Prostate gland (tissue), 2 donors: ENCODE measurements around the gene FAAP20. TPM values are rescaled to one million over a fixed set of nuclear protein-coding genes. Genes with fewer than 3 reads are reported as not detected.
"Not testable (repeated sequence)": the region's sequence is repeated elsewhere in the genome, so short reads cannot be mapped to it uniquely, and the experiment has no call there.

Experiments used
- DNase-seq: peaks from one replicate; pipeline ENCODE4 v3.0.0-alpha.2; 2019; ENCODE audit warnings: low spot score
- H3K27ac ChIP-seq, 2 donors: fragments of 200-600 bp; sonication (generic); 2 replicates each; pipeline ENCODE4 v1.5.1; 2017 to 2019
- H3K27me3 ChIP-seq: fragments of 200-600 bp; sonication (generic); replicated peaks from 2 replicates; pipeline ENCODE4 v1.5.1; 2019; ENCODE audit not compliant: insufficient read depth
- H3K36me3 ChIP-seq, 2 donors: fragments of 200-600 bp; sonication (generic); 1 replicate in 1 of 2; 2 replicates in 1 of 2; pipeline versions ENCODE4 v1.5.1 to v1.8.1; 2017 to 2019
- H3K4me1 ChIP-seq: fragments of 200-600 bp; sonication (generic); replicated peaks from 2 replicates; pipeline ENCODE4 v1.5.1; 2019
- H3K4me3 ChIP-seq, 2 donors: fragments of 200-600 bp; sonication (generic); 2 replicates each; pipeline ENCODE4 v1.5.1; 2017 to 2019
- H3K9me3 ChIP-seq: fragments of 200-600 bp; sonication (generic); 2 replicates; pipeline ENCODE4 v1.5.1; 2017
- POLR2A ChIP-seq: fragments of 450-650 bp; IDR thresholded peaks from one replicate; pipeline ENCODE4 v1.6.1; 2016; ENCODE audit warnings: antibody characterized with exemption, mild to moderate bottlenecking
- POLR2AphosphoS5 ChIP-seq: sonication (generic); formaldehyde crosslinking; IDR thresholded peaks from one replicate; pipeline ENCODE4 v1.6.1; 2017; ENCODE audit warnings: antibody characterized with exemption
- WGBS: methylation state at CpG from one replicate; pipeline ENCODE4 v1.1.5; 2018; 5-methylcytosine and 5-hydroxymethylcytosine counted together
- intact Hi-C: fragments of 100-400 bp; cut with DNase I; formaldehyde crosslinking; loops from one replicate; pipeline ENCODE4 v1.14.2; 2022
- total RNA-seq, 2 donors: library from RNA; depleted of rRNA; stranded (reverse); fragments of >200 nt; gene quantifications; one replicate each; pipeline ENCODE4 v1.1.0, GENCODE V29; 2016
- TF ChIP-seq, protein P1 (sequence below), 4 experiments: fragments of 200-600 bp in 2 of 4; fragments of 450-650 bp in 2 of 4; sonication (generic) in 2 of 4; IDR thresholded peaks; 1 replicate in 3 of 4; 2 replicates in 1 of 4; pipeline ENCODE4 v1.5.1; 2016 to 2019; ENCODE audit warnings: antibody characterized with exemption in 4 of 4, mild to moderate bottlenecking in 2 of 4, moderate library complexity in 2 of 4

The FAAP20 gene
- total RNA-seq, 2 donors from 2014 or later = 55.9 to 70.4 TPM

- Histone ChIP-seq H3K27me3 (no peaks in the 10 kb centered on the region), H3K27ac (no peak overlapping the region), H3K4me3 (no peak overlapping the region), H3K9me3 (no peaks in the 10 kb centered on the region), H3K4me1 (no peaks in the 10 kb centered on the region), H3K36me3 (no peaks in the 10 kb centered on the region)
- TF ChIP-seq, protein P1, sequence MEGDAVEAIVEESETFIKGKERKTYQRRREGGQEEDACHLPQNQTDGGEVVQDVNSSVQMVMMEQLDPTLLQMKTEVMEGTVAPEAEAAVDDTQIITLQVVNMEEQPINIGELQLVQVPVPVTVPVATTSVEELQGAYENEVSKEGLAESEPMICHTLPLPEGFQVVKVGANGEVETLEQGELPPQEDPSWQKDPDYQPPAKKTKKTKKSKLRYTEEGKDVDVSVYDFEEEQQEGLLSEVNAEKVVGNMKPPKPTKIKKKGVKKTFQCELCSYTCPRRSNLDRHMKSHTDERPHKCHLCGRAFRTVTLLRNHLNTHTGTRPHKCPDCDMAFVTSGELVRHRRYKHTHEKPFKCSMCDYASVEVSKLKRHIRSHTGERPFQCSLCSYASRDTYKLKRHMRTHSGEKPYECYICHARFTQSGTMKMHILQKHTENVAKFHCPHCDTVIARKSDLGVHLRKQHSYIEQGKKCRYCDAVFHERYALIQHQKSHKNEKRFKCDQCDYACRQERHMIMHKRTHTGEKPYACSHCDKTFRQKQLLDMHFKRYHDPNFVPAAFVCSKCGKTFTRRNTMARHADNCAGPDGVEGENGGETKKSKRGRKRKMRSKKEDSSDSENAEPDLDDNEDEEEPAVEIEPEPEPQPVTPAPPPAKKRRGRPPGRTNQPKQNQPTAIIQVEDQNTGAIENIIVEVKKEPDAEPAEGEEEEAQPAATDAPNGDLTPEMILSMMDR (IDR thresholded peaks at IDR 0.05) = no peak
- TF ChIP-seq POLR2AphosphoS5 (peak; percentile 10), POLR2A (no peak)
- WGBS = 92% methylated on average over 14 of the region's 14 CpGs
- DNase-seq = no peak
- intact Hi-C loops = no loop called here
Observed at GRCh38 chr1:2148691-2149090, 45.9 kb downstream of the FAAP20 start.

DNA sequence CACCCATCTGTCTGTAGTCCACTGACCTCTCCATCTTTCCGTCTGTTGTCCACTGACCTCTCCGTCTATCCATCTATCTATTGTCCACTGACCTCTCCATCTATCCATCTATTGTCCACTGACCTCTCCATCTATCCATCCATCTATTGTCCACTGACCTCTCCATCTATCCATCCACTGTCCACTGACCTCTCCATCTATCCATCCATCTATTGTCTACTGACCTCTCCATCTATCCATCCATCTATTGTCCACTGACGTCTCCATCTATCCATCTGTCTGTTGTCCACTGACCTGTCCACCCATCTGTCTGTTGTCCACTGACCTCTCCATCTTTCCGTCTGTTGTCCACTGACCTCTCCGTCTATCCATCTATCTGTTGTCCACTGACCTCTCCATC lies 46.7 kb downstream of the FAAP20 start:
- WGBS = 97% methylated on average over 5 of the region's 5 CpGs

DNA sequence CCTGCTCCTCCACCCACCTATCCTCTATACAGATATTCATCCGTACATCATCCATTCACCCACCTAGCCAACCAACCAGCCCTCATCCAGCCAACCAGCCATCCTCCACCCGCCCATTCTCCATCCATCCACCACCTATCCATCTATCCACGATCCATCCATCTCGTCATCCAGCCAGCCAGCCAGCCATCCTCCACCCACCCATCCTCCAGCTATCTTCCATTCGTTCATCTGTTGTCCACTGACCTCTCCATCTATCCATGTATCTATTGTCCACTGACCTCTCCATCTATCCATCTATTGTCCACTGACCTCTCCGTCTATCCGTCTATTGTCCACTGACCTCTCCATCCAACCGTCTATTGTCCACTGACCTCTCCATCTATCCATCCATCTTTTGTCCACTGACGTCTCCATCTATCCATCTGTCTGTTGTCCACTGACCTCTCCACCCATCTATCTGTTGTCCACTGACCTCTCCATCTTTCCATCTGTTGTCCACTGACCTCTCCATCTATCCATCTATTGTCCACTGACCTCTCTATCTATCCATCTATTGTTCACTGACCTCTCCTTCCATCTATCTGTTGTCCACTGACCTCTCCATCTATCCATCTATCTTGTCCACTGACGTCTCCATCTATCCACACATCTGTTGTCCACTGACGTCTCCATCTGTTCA lies 47.6 kb downstream of the FAAP20 start:
- Histone ChIP-seq H3K4me3 (no peak overlapping the region), H3K9me3 (no peaks in the 10 kb centered on the region), H3K4me1 (no peaks in the 10 kb centered on the region), H3K27me3 (no peaks in the 10 kb centered on the region), H3K36me3 (no peaks in the 10 kb centered on the region), H3K27ac (no peak overlapping the region)
- 93% methylated on average over 11 of the region's 11 CpGs for WGBS
- DNase-seq = no peak
- TF ChIP-seq, protein P1 (IDR thresholded peaks at IDR 0.05) = no peak
- TF ChIP-seq POLR2A = no peak
- no peak for TF ChIP-seq POLR2AphosphoS5
- intact Hi-C loops = no loop called here

More for the DNA sequence above, 46.7 kb downstream of the FAAP20 start:
- H3K4me3 ChIP-seq, H3K9me3 ChIP-seq, H3K4me1 ChIP-seq, H3K27ac ChIP-seq, DNase-seq, intact Hi-C loops, H3K36me3 ChIP-seq, H3K27me3 ChIP-seq: not testable (repeated sequence)

DNA sequence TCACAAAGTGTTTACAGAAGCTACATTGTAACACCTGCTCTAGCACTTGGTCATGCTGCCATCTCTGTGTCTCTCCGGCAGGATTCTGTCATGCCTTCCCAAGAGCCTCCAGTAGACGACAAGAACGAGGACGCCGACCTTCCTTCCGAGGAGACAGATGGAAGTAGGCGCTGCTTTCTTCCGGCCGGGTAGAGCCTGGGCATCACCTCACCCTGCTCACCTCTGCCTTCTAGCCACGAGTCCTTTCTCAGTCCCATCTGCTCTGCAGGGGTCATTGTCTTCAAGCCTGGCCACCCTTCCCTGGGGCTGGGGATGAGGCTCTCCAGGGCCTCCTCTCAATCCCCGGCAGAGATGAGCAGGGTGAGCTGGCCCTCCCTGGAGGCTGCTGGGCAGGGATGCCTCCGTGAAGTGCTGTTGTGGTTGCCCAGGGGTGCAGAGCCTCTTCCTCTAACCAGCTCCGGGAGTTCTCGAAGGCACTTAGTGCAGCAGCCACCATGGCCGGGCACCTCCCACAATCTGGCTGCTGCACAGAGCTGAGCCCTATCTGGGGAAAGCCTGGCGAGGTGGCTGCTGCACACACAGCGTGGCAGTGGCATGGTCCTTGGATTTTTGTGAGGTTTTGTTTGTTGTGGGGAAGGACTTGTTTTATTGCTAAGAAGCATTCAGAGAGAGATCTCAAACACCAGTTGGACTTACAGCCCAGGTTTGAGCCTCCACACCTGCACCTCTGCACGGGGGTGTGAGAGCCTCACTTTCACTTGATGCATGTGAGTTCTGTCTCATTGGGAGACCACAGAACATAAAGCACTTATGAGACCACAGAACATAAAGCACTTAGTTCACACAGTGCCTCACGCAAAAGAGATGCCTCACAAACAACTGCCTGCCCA lies 48.4 kb downstream of the FAAP20 start:
- Histone ChIP-seq H3K27ac (no peak overlapping the region), H3K27me3 (no peaks in the 10 kb centered on the region), H3K4me3 (no peak overlapping the region), H3K36me3 (no peaks in the 10 kb centered on the region), H3K9me3 (no peaks in the 10 kb centered on the region), H3K4me1 (no peaks in the 10 kb centered on the region)
- no peak for TF ChIP-seq POLR2AphosphoS5
- no peak for TF ChIP-seq POLR2A
- TF ChIP-seq, protein P1 (IDR thresholded peaks at IDR 0.05) = no peak
- intact Hi-C loops = no loop called here
- WGBS = 90% methylated on average over 19 of the region's 19 CpGs
- DNase-seq = no peak

DNA sequence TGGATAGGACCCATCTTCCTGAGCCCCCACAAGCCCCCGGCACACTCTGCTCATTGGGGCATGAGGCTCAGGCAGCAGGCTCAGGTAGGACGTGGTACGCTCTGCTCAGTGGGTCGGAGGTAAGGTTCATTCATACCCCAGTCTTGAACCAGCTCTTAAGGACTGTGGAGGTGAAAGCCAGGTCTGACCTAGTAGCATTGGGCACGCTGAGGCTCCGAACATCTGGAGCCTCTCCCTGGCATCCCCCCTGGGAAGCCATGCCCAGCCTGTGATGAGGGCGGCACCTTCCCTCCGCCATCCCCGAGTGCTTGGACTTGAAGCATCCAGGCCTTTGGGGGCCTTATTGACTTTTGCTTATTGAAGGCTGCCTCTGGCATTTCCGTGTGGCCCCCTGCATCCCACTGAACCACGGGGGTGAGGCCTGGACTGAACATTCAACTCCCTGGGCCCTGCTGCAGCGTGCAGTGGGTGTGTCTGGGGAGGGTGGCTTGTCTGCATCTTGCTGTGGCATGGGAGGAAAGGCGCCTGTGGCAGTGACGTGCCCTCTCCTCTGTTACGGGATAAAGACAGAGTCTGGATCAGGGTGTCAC lies 50.0 kb downstream of the FAAP20 start:
- intact Hi-C loops = no loop called here
- H3K4me1 ChIP-seq = no peaks in the 10 kb centered on the region
- no peaks in the 10 kb centered on the region for H3K9me3 ChIP-seq
- no peak overlapping the region for H3K27ac ChIP-seq
- H3K4me3 ChIP-seq = no peak overlapping the region
- no peaks in the 10 kb centered on the region for H3K27me3 ChIP-seq
- DNase-seq = no peak
- no peaks in the 10 kb centered on the region for H3K36me3 ChIP-seq
- TF ChIP-seq POLR2AphosphoS5 = no peak
- no peak for TF ChIP-seq POLR2A
- TF ChIP-seq, protein P1 (IDR thresholded peaks at IDR 0.05) = no peak
- 92% methylated on average over 13 of the region's 15 CpGs for whole genome bisulfite sequencing
